Right lobe of liver (tissue), 6 donors: Measurements from ENCODE around the gene C1orf50. TPM values are rescaled to one million over a fixed set of nuclear protein-coding genes. Genes with fewer than 3 reads are reported as not detected.

Experiments
- ATAC-seq, 4 donors: fragments of 200-7000 bp; cut with Tn5 transposase; one replicate each; pipeline ENCODE4 v1.9.1; 2020; ENCODE audit warnings: mild to moderate bottlenecking in 4 of 4, moderate library complexity in 4 of 4
- DNase-seq, 3 donors: peaks; one replicate each; pipeline ENCODE4 v3.0.0-alpha.2; 2020
- H3K27ac ChIP-seq, 3 donors: fragments of 200-600 bp; one replicate each; pipeline ENCODE4 v1.8.0; 2022
- H3K27me3 ChIP-seq, 2 donors: fragments of 200-600 bp; one replicate each; pipeline ENCODE4 v1.8.0; 2022
- H3K36me3 ChIP-seq, 4 donors: fragments of 200-600 bp; sonication (generic) in 1 of 4; one replicate each; pipeline versions ENCODE4 v1.5.1 to v1.8.0; 2017 to 2022; ENCODE audit warnings: control low read depth in 1 of 4
- H3K4me1 ChIP-seq, 4 donors: fragments of 200-600 bp; sonication (generic) in 1 of 4; one replicate each; pipeline versions ENCODE4 v1.5.1 to v1.8.0; 2017 to 2022; ENCODE audit warnings: control low read depth in 1 of 4
- H3K4me3 ChIP-seq, 3 donors: fragments of 200-600 bp; one replicate each; pipeline ENCODE4 v1.8.0; 2022
- H3K9me3 ChIP-seq, 4 donors: fragments of 200-600 bp; sonication (generic) in 1 of 4; one replicate each; pipeline versions ENCODE4 v1.5.1 to v1.8.0; 2017 to 2022; ENCODE audit warnings: control low read depth in 1 of 4
- CTCF ChIP-seq, 4 donors: fragments of 200-600 bp in 3 of 4; fragments of 450-650 bp in 1 of 4; IDR thresholded peaks; one replicate each; pipeline versions ENCODE4 v1.5.1 to v1.8.0; 2016 to 2022; ENCODE audit warnings: antibody characterized with exemption in 4 of 4, mild to moderate bottlenecking in 2 of 4
- POLR2A ChIP-seq: fragments of 450-650 bp; IDR thresholded peaks from one replicate; pipeline ENCODE4 v1.6.1; 2017; ENCODE audit warnings: antibody characterized with exemption, mild to moderate bottlenecking
- WGBS: methylation state at CpG from one replicate; pipeline ENCODE4 v1.1.6; 2018; ENCODE audit warnings: low coverage, low lambda C conversion rate; ENCODE audit not compliant: insufficient coverage; ENCODE audit errors: missing lambda C conversion rate; 5-methylcytosine and 5-hydroxymethylcytosine counted together
- intact Hi-C, 2 donors: fragments of 100-400 bp; cut with DNase I; formaldehyde crosslinking; loops; one replicate each; pipeline versions ENCODE4 v1.11.2 to v1.14.1; 2022
- total RNA-seq, 6 experiments: library from RNA; depleted of rRNA in 2 of 6; stranded (reverse); fragments of >200 nt in 2 of 6; fragmentation: NEBNext Ultra II Directional in 3 of 6; extraction: Animal tissue kit (Norgen Biotek cat#: 25700) in 3 of 6; gene quantifications; one replicate each; pipeline versions ENCODE4 v1.1.0 to v1.2.4, GENCODE V29; 2016 to 2023
- donor health status: DM: no; HTN: yes; CAD: no.
- donor health status: DM: no; HTN: no; CAD: no.
- donor health status: DM: no; HTN: no; CAD: no.
- donor health status: DM: no; HTN: yes; CAD: no.
- donor health status: DM: no; HTN: yes; CAD: no.

Gene C1orf50
- total RNA-seq, 6 experiments from 2014 or later = 4.7 to 6.4 (median 5.3) TPM

GRCh38 chr1:42753070-42753469, 14.0 kb upstream of the C1orf50 start:
- 37% methylated on average over 1 of the region's 1 CpG for WGBS
- DNase-seq (no peak), ATAC-seq (no peak)
- intact Hi-C loops = loop anchor here in 1 of 2 donors (10.0 kb wide), 1 partner anchor 608 kb away; no protein-coding TSS in a partner anchor
- H3K27me3 ChIP-seq = no peaks in the 10 kb centered on the region
- peaks cover 0 to 62% (median 28%) of the 10 kb centered on the region in 4 donors for H3K36me3 ChIP-seq
- no peak overlapping the region for H3K27ac ChIP-seq
- no peaks in the 10 kb centered on the region for H3K9me3 ChIP-seq
- TF ChIP-seq POLR2A (no peak), CTCF (IDR thresholded peaks at IDR 0.05) (no peak)
- no peak overlapping the region for H3K4me3 ChIP-seq
- H3K4me1 ChIP-seq = no peaks in the 10 kb centered on the region

GRCh38 chr1:42756956-42757891, 9.8 kb upstream of the C1orf50 start:
- intact Hi-C loops = loop anchor here (5.0 to 10.0 kb wide), 2 partner anchors 180 to 612 kb away; no protein-coding TSS in a partner anchor
- peak; percentile 83 to 91 (median 90) for ATAC-seq
- Histone ChIP-seq H3K4me1 (no peaks in the 10 kb centered on the region), H3K9me3 (no peaks in the 10 kb centered on the region), H3K36me3 (peaks cover 0 to 78% (median 28%) of the 10 kb centered on the region in 4 donors), H3K27ac (no peak overlapping the region), H3K4me3 (no peak overlapping the region), H3K27me3 (no peaks in the 10 kb centered on the region)
- TF ChIP-seq CTCF (IDR thresholded peaks at IDR 0.05) (peak; percentile 66 to 76 (median 69)), POLR2A (no peak)
- no peak for DNase-seq
- 66% methylated on average over 11 of the region's 17 CpGs for WGBS

GRCh38 chr1:42757892-42758275, 9.2 kb upstream of the C1orf50 start:
- DNase-seq (no peak), ATAC-seq (no peak)
- H3K27ac ChIP-seq = no peak overlapping the region
- no peaks in the 10 kb centered on the region for H3K4me1 ChIP-seq
- TF ChIP-seq CTCF (IDR thresholded peaks at IDR 0.05) (no peak), POLR2A (no peak)
- intact Hi-C loops = loop anchor here (5.0 to 10.0 kb wide), 2 partner anchors 181 to 613 kb away; no protein-coding TSS in a partner anchor
- peaks cover 0 to 72% (median 26%) of the 10 kb centered on the region in 4 donors for H3K36me3 ChIP-seq
- no peaks in the 10 kb centered on the region for H3K9me3 ChIP-seq
- H3K27me3 ChIP-seq = no peaks in the 10 kb centered on the region
- H3K4me3 ChIP-seq = no peak overlapping the region

- Histone ChIP-seq H3K4me1 (no peaks in the 10 kb centered on the region), H3K9me3 (no peaks in the 10 kb centered on the region), H3K36me3 (peaks cover 0 to 67% (median 26%) of the 10 kb centered on the region in 4 donors), H3K4me3 (no peak overlapping the region), H3K27ac (no peak overlapping the region), H3K27me3 (no peaks in the 10 kb centered on the region)
- intact Hi-C loops = loop anchor here (5.0 to 10.0 kb wide), 2 partner anchors 181 to 614 kb away; no protein-coding TSS in a partner anchor
- ATAC-seq (no peak), DNase-seq (no peak)
- no peak for TF ChIP-seq POLR2A
- no peak for TF ChIP-seq CTCF (IDR thresholded peaks at IDR 0.05)
- 29% methylated on average over 3 of the region's 3 CpGs for WGBS
Observed at GRCh38 chr1:42758641-42759040, 8.4 kb upstream of the C1orf50 start.
